Uterus (tissue), 4 donors: ENCODE data around the gene ZNF581. TPM values are rescaled to one million over a fixed set of nuclear protein-coding genes. Genes with fewer than 3 reads are reported as not detected.

Experiments
- DNase-seq, 2 donors: peaks; one replicate each; pipeline ENCODE4 v3.0.0-alpha.2; 2019 to 2020
- H3K27ac ChIP-seq, 2 donors: fragments of 200-600 bp; sonication (generic); 1 replicate in 1 of 2; 2 replicates in 1 of 2; pipeline ENCODE4 v1.5.1; 2016 to 2018
- H3K27me3 ChIP-seq, 2 donors: fragments of 200-600 bp; sonication (generic); one replicate each; pipeline ENCODE4 v1.5.1; 2018 to 2019; ENCODE audit warnings: control low read depth in 1 of 2
- H3K36me3 ChIP-seq, 2 donors: fragments of 200-600 bp; sonication (generic); one replicate each; pipeline ENCODE4 v1.5.1; 2019; ENCODE audit warnings: control low read depth in 1 of 2
- H3K4me1 ChIP-seq, 2 donors: fragments of 200-600 bp; sonication (generic); one replicate each; pipeline ENCODE4 v1.5.1; 2018 to 2019; ENCODE audit warnings: control low read depth in 1 of 2
- H3K4me3 ChIP-seq, 2 donors: fragments of 200-600 bp; sonication (generic); 1 replicate in 1 of 2; 2 replicates in 1 of 2; pipeline ENCODE4 v1.5.1; 2018 to 2019; ENCODE audit warnings: mild to moderate bottlenecking in 1 of 2
- H3K9me3 ChIP-seq, 2 donors: fragments of 200-600 bp; sonication (generic); one replicate each; pipeline ENCODE4 v1.5.1; 2019; ENCODE audit warnings: control low read depth in 1 of 2
- POLR2A ChIP-seq, 2 donors: fragments of 450-650 bp; IDR thresholded peaks; one replicate each; pipeline ENCODE4 v1.6.1; 2016; ENCODE audit warnings: antibody characterized with exemption in 2 of 2, mild to moderate bottlenecking in 1 of 2, moderate library complexity in 1 of 2
- intact Hi-C: fragments of 100-400 bp; cut with DNase I; formaldehyde crosslinking; loops from one replicate; pipeline ENCODE4 v1.15.1; 2023; ENCODE audit warnings: low total_unique reads
- total RNA-seq, 4 donors: library from RNA; depleted of rRNA in 3 of 4; stranded (reverse); fragments of >200 nt in 3 of 4; gene quantifications; one replicate each; pipeline versions ENCODE4 v1.1.0 to v1.2.4, GENCODE V29; 2014 to 2023
- TF ChIP-seq, protein P1 (sequence below), 4 experiments: fragments of 200-600 bp in 2 of 4; fragments of 450-650 bp in 2 of 4; sonication (generic) in 2 of 4; IDR thresholded peaks; one replicate each; pipeline ENCODE4 v1.5.1; 2016 to 2019; ENCODE audit warnings: antibody characterized with exemption in 4 of 4, mild to moderate bottlenecking in 2 of 4, moderate library complexity in 1 of 4
- donor health status: DM: yes; HTN: yes; CAD: no.

ZNF581 gene
- total RNA-seq, 4 donors from 2014 or later: 2.8 to 30.3 (median 12.8) TPM

GRCh38 chr19:55611300-55611982 lies 32.0 kb upstream of the ZNF581 start:
- Histone ChIP-seq H3K4me1 (no peaks in the 10 kb centered on the region), H3K27ac (no peak overlapping the region), H3K27me3 (no peaks in the 10 kb centered on the region), H3K9me3 (no peaks in the 10 kb centered on the region), H3K36me3 (no peaks in the 10 kb centered on the region), H3K4me3 (no peak overlapping the region)
- no peak for DNase-seq
- no peak for TF ChIP-seq POLR2A (IDR thresholded peaks at IDR 0.05)
- TF ChIP-seq, protein P1, sequence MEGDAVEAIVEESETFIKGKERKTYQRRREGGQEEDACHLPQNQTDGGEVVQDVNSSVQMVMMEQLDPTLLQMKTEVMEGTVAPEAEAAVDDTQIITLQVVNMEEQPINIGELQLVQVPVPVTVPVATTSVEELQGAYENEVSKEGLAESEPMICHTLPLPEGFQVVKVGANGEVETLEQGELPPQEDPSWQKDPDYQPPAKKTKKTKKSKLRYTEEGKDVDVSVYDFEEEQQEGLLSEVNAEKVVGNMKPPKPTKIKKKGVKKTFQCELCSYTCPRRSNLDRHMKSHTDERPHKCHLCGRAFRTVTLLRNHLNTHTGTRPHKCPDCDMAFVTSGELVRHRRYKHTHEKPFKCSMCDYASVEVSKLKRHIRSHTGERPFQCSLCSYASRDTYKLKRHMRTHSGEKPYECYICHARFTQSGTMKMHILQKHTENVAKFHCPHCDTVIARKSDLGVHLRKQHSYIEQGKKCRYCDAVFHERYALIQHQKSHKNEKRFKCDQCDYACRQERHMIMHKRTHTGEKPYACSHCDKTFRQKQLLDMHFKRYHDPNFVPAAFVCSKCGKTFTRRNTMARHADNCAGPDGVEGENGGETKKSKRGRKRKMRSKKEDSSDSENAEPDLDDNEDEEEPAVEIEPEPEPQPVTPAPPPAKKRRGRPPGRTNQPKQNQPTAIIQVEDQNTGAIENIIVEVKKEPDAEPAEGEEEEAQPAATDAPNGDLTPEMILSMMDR (IDR thresholded peaks at IDR 0.05): no peak
- intact Hi-C loops: no loop called here

- Histone ChIP-seq H3K36me3 (no peaks in the 10 kb centered on the region), H3K27me3 (no peaks in the 10 kb centered on the region), H3K9me3 (no peaks in the 10 kb centered on the region), H3K4me3 (no peak overlapping the region), H3K4me1 (no peaks in the 10 kb centered on the region), H3K27ac (no peak overlapping the region)
- no peak for DNase-seq
- intact Hi-C loops: no loop called here
- no peak for TF ChIP-seq POLR2A (IDR thresholded peaks at IDR 0.05)
- TF ChIP-seq, protein P1 (IDR thresholded peaks at IDR 0.05): no peak
Observed at GRCh38 chr19:55611983-55612645, 31.3 kb upstream of the ZNF581 start.

DNA sequence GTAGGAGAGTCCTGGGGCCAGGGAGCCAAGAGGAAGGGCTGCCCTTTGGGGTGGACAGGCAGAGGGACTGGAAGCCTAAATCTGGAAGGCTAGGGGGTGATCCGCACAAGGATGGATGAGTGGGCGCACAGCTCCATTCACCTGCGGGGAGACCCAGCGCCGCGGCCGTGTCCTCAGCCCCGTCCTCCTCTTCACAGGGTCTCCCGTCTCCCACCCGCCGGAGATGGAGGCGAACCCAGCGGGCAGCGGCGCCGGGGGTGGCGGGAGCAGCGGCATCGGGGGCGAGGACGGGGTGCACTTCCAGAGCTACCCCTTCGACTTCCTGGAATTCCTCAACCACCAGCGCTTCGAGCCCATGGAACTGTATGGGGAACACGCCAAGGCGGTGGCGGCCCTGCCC lies 30.1 kb upstream of the ZNF581 start:
- Histone ChIP-seq H3K27me3 (no peaks in the 10 kb centered on the region), H3K9me3 (no peaks in the 10 kb centered on the region), H3K4me3 (no peak overlapping the region), H3K27ac (no peak overlapping the region), H3K36me3 (no peaks in the 10 kb centered on the region), H3K4me1 (no peaks in the 10 kb centered on the region)
- intact Hi-C loops: no loop called here
- TF ChIP-seq, protein P1 (IDR thresholded peaks at IDR 0.05): no peak
- no peak for TF ChIP-seq POLR2A (IDR thresholded peaks at IDR 0.05)
- DNase-seq: no peak

GRCh38 chr19:55613930-55614710 lies 29.3 kb upstream of the ZNF581 start:
- Histone ChIP-seq H3K4me3 (no peak overlapping the region), H3K9me3 (no peaks in the 10 kb centered on the region), H3K4me1 (no peaks in the 10 kb centered on the region), H3K27me3 (no peaks in the 10 kb centered on the region), H3K36me3 (no peaks in the 10 kb centered on the region), H3K27ac (no peak overlapping the region)
- intact Hi-C loops: no loop called here
- DNase-seq: no peak
- TF ChIP-seq, protein P1 (IDR thresholded peaks at IDR 0.05): no peak
- TF ChIP-seq POLR2A (IDR thresholded peaks at IDR 0.05): no peak
